Suprapubic skin (tissue), 4 donors: Measurements from ENCODE around the gene BRD8. TPM values are rescaled to one million over a fixed set of nuclear protein-coding genes. Genes with fewer than 3 reads are reported as not detected.

ENCODE experiments used
- DNase-seq, 2 donors: peaks; one replicate each; pipeline ENCODE4 v3.0.0-alpha.2; 2019; ENCODE audit warnings: low spot score in 2 of 2
- H3K27ac ChIP-seq: fragments of 200-600 bp; sonication (generic); one replicate; pipeline ENCODE4 v1.5.1; 2019
- H3K27me3 ChIP-seq: fragments of 200-600 bp; sonication (generic); one replicate; pipeline ENCODE4 v1.5.1; 2019
- H3K36me3 ChIP-seq: fragments of 200-600 bp; sonication (generic); one replicate; pipeline ENCODE4 v1.5.1; 2019
- H3K4me1 ChIP-seq: fragments of 200-600 bp; sonication (generic); one replicate; pipeline ENCODE4 v1.5.1; 2019
- H3K4me3 ChIP-seq: fragments of 200-600 bp; sonication (generic); one replicate; pipeline ENCODE4 v1.5.1; 2019; ENCODE audit warnings: mild to moderate bottlenecking
- H3K9me3 ChIP-seq: fragments of 200-600 bp; sonication (generic); one replicate; pipeline ENCODE4 v1.5.1; 2019
- EP300 ChIP-seq: sonication (generic); formaldehyde crosslinking; IDR thresholded peaks from one replicate; pipeline ENCODE4 v1.6.1; 2017; ENCODE audit warnings: antibody characterized with exemption
- POLR2A ChIP-seq, 2 donors: fragments of 450-650 bp; IDR thresholded peaks; one replicate each; pipeline ENCODE4 v1.6.1; 2017; ENCODE audit warnings: antibody characterized with exemption in 2 of 2, mild to moderate bottlenecking in 2 of 2, moderate library complexity in 2 of 2
- POLR2AphosphoS5 ChIP-seq, 3 donors: sonication (generic); formaldehyde crosslinking; IDR thresholded peaks; one replicate each; pipeline ENCODE4 v1.6.1; 2017; ENCODE audit warnings: antibody characterized with exemption in 3 of 3
- WGBS: methylation state at CpG from one replicate; pipeline ENCODE4 v1.1.5; 2018; 5-methylcytosine and 5-hydroxymethylcytosine counted together
- total RNA-seq, 4 donors: library from RNA; depleted of rRNA; stranded (reverse); fragments of >200 nt; gene quantifications; one replicate each; pipeline ENCODE4 v1.1.0, GENCODE V29; 2016
- TF ChIP-seq, protein P1 (sequence below), 2 donors: fragments of 200-600 bp in 1 of 2; fragments of 450-650 bp in 1 of 2; sonication (generic) in 1 of 2; IDR thresholded peaks; one replicate each; pipeline ENCODE4 v1.5.1; 2016 to 2019; ENCODE audit warnings: antibody characterized with exemption in 2 of 2, mild to moderate bottlenecking in 1 of 2, moderate library complexity in 1 of 2

Gene BRD8
- total RNA-seq, 4 donors from 2014 or later, result 27.4 to 53.8 (median 36.7) TPM

DNA sequence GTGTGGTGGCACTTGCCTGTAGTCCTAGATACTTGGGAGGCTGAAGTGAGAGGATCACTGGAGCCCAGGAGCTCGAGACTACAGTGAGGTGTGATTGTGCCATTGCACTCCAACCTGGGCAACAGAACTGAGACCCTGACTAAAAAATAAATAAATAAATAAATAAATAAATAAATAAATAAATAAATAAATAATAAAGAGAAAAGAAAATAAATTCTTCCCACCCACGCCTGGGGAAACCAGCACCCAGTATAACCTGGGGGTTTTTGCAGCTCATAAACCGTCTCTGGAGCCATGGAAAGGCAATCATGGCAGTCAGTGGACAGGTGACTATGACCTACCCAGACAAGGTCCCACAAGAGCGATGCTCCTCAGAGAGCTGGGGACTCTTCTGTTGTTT, 86.7 kb downstream of the BRD8 start:
- TF ChIP-seq, protein P1, sequence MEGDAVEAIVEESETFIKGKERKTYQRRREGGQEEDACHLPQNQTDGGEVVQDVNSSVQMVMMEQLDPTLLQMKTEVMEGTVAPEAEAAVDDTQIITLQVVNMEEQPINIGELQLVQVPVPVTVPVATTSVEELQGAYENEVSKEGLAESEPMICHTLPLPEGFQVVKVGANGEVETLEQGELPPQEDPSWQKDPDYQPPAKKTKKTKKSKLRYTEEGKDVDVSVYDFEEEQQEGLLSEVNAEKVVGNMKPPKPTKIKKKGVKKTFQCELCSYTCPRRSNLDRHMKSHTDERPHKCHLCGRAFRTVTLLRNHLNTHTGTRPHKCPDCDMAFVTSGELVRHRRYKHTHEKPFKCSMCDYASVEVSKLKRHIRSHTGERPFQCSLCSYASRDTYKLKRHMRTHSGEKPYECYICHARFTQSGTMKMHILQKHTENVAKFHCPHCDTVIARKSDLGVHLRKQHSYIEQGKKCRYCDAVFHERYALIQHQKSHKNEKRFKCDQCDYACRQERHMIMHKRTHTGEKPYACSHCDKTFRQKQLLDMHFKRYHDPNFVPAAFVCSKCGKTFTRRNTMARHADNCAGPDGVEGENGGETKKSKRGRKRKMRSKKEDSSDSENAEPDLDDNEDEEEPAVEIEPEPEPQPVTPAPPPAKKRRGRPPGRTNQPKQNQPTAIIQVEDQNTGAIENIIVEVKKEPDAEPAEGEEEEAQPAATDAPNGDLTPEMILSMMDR (IDR thresholded peaks at IDR 0.05), result no peak
- no peak for TF ChIP-seq EP300
- TF ChIP-seq POLR2A (IDR thresholded peaks at IDR 0.05), result no peak
- no peak for TF ChIP-seq POLR2AphosphoS5 (IDR thresholded peaks at IDR 0.05)
- WGBS, result 81% methylated on average over 4 of the region's 4 CpGs
- H3K4me3 ChIP-seq, result no peak overlapping the region
- H3K27me3 ChIP-seq, result peaks cover 3% of the 10 kb centered on the region
- H3K9me3 ChIP-seq, result no peaks in the 10 kb centered on the region
- no peaks in the 10 kb centered on the region for H3K4me1 ChIP-seq
- no peak overlapping the region for H3K27ac ChIP-seq
- no peaks in the 10 kb centered on the region for H3K36me3 ChIP-seq
- DNase-seq, result no peak

Other genes with a start within 250 kb of the BRD8 start
- 10 to 100 TPM; 10.4 to 37.7 (median 20.2) TPM for gene FAM13B, start 145.6 kb downstream of the BRD8 start, total RNA-seq
- not detected for gene WNT8A, start 94.6 kb downstream of the BRD8 start, total RNA-seq
- 1 to 10 TPM in 2 of 4 donors, not detected in 2; 1.1 to 1.7 TPM for gene NME5, start 39.2 kb downstream of the BRD8 start, total RNA-seq
- 1 to 10 TPM; 2.1 to 7.7 (median 5.1) TPM for gene KIF20A, start 482 bp upstream of the BRD8 start, total RNA-seq
- 10 to 100 TPM; 17.9 to 30.6 (median 22.2) TPM for gene CDC23, start 34.7 kb upstream of the BRD8 start, total RNA-seq
- 1 to 10 TPM in 2 of 4 donors, under 1 TPM in 1, not detected in 1; 0.85 to 2.0 (median 1.1) TPM for gene GFRA3, start 96.0 kb upstream of the BRD8 start, total RNA-seq
- gene CDC25C, start 153.2 kb upstream of the BRD8 start, total RNA-seq, result 1 to 10 TPM in 3 of 4 donors, under 1 TPM in 1; 0.38 to 1.6 (median 1.3) TPM
- gene FAM53C, start 159.6 kb upstream of the BRD8 start, total RNA-seq, result 10 to 100 TPM; 18.1 to 31.1 (median 22.4) TPM
- 100 to 1,000 TPM in 1 of 4 donors, 10 to 100 TPM in 3; 49.1 to 112 (median 65.1) TPM for gene KDM3B, start 174.1 kb upstream of the BRD8 start, total RNA-seq